ENCODE results near the gene IYD.

GRCh38 chr6:150420926-150421325 lies 52.1 kb downstream of the IYD start:
- TF ChIP-seq CTCF (IDR thresholded peaks at IDR 0.05) (peak in 1 of 12 donors; percentile 6), POLR2A (IDR thresholded peaks at IDR 0.05) (no peak)
